H1 (cell line): ENCODE measurements around the gene ING4. TPM values are rescaled to one million over a fixed set of nuclear protein-coding genes. Genes with fewer than 3 reads are reported as not detected.

Source experiments
- CTCF ChIA-PET: fragments of 300-600 bp; sonication (Branson Sonifier 250); formaldehyde crosslinking; loops from one replicate; lab custom pipeline; 2021; ENCODE audit not compliant: partially characterized antibody; lab: Charles Lee
- POLR2A ChIA-PET: fragments of 300-600 bp; sonication (Branson Sonifier 250); formaldehyde crosslinking; loops from one replicate; lab custom pipeline; 2021; ENCODE audit warnings: inconsistent platforms; ENCODE audit not compliant: partially characterized antibody; lab: Charles Lee
- DNase-seq, 2 experiments: peaks; one replicate each; pipeline versions ENCODE4 v3.0.0 to v3.0.0-alpha.2; 2010 to 2022; ENCODE audit warnings: low spot score in 2 of 2, low read depth in 1 of 2, mixed read lengths in 1 of 2
- FAIRE-seq: peaks from 2 replicates; lab custom pipeline; 2011; peaks lifted over from hg19 to GRCh38; lab: Jason Lieb, UNC
- H2AFZ ChIP-seq: 2 replicates; pipeline ENCODE4 v1.8.1; 2012; ENCODE audit warnings: low read length, inconsistent platforms
- H2AK5ac ChIP-seq: 2 replicates; pipeline ENCODE4 v1.6.1; 2013; ENCODE audit warnings: low read depth, low read length
- H2BK120ac ChIP-seq: replicated peaks from 2 replicates; pipeline ENCODE3; 2013; ENCODE audit warnings: low read depth, low read length, inconsistent platforms
- H2BK12ac ChIP-seq: 2 replicates; pipeline ENCODE4 v1.6.1; 2013; ENCODE audit warnings: low read depth, low read length
- H2BK15ac ChIP-seq: 2 replicates; pipeline ENCODE4 v1.6.1; 2013; ENCODE audit warnings: low read length
- H2BK20ac ChIP-seq: 2 replicates; pipeline ENCODE4 v1.6.1; 2013; ENCODE audit warnings: low read length
- H2BK5ac ChIP-seq: 2 replicates; pipeline ENCODE4 v1.6.1; 2013; ENCODE audit warnings: low read depth, low read length
- H3K14ac ChIP-seq: 2 replicates; pipeline ENCODE4 v1.6.1; 2013; ENCODE audit warnings: inconsistent platforms; ENCODE audit not compliant: insufficient read length
- H3K18ac ChIP-seq: 2 replicates; pipeline ENCODE4 v1.6.1; 2013; ENCODE audit warnings: low read length; ENCODE audit errors: extremely low read depth
- H3K23ac ChIP-seq: 2 replicates; pipeline ENCODE4 v1.6.1; 2013; ENCODE audit warnings: inconsistent platforms; ENCODE audit not compliant: insufficient read length
- H3K23me2 ChIP-seq: 2 replicates; pipeline ENCODE4 v1.6.1; 2013; ENCODE audit warnings: low read depth, low read length
- H3K27ac ChIP-seq: 2 replicates; pipeline ENCODE4 v1.6.1; 2011; ENCODE audit warnings: low read depth, low read length, inconsistent platforms
- H3K27me3 ChIP-seq, 4 experiments: replicated peaks in 1 of 4; 1 replicate in 1 of 4; 2 replicates in 3 of 4; pipeline versions ENCODE4 v1.6.1 to v1.8.1; 2011 to 2013; ENCODE audit warnings: low read length in 3 of 4, mild to moderate bottlenecking in 3 of 4, inconsistent platforms in 2 of 4, mixed read lengths in 2 of 4, moderate library complexity in 1 of 4; ENCODE audit not compliant: control insufficient read depth in 3 of 4, insufficient read depth in 3 of 4; ENCODE audit errors: extremely low read depth in 1 of 4
- H3K36me3 ChIP-seq, 4 experiments: 2 replicates each; pipeline versions ENCODE4 v1.6.1 to v1.8.1; 2011 to 2013; ENCODE audit warnings: mild to moderate bottlenecking in 4 of 4, low read length in 3 of 4, moderate library complexity in 2 of 4, control low read depth in 1 of 4, inconsistent platforms in 1 of 4; ENCODE audit not compliant: insufficient read depth in 4 of 4, control insufficient read depth in 2 of 4
- H3K4ac ChIP-seq: replicated peaks from 2 replicates; pipeline ENCODE3; 2013; ENCODE audit warnings: low read length, low read depth, mixed read lengths, inconsistent platforms; ENCODE audit not compliant: insufficient read length
- H3K4me1 ChIP-seq, 4 experiments: replicated peaks in 1 of 4; 1 replicate in 1 of 4; 2 replicates in 3 of 4; pipeline versions ENCODE4 v1.6.1 to v1.8.1; 2011 to 2013; ENCODE audit warnings: low read length in 3 of 4, inconsistent platforms in 2 of 4, mixed read lengths in 1 of 4; ENCODE audit not compliant: insufficient read depth in 4 of 4, control insufficient read depth in 3 of 4
- H3K4me2 ChIP-seq, 2 experiments: 2 replicates each; pipeline versions ENCODE4 v1.6.1 to v1.8.1; 2011 to 2013; ENCODE audit warnings: low read depth in 2 of 2, low read length in 2 of 2, control low read depth in 1 of 2, inconsistent platforms in 1 of 2, mild to moderate bottlenecking in 1 of 2; ENCODE audit not compliant: insufficient read depth in 1 of 2
- H3K4me3 ChIP-seq, 4 experiments: fragments of 200-600, 300-600 bp in 1 of 4; sonication (generic), shearing (Covaris generic), sonication (Bioruptor Twin) in 1 of 4; 2 replicates each; pipeline versions ENCODE4 v1.5.1 to v1.8.1; 2011 to 2016; ENCODE audit warnings: low read length in 4 of 4, low read depth in 3 of 4, control low read depth in 2 of 4, inconsistent platforms in 2 of 4, mild to moderate bottlenecking in 2 of 4, mixed read lengths in 1 of 4, moderate library complexity in 1 of 4; ENCODE audit not compliant: insufficient read depth in 2 of 4; ENCODE audit errors: extremely low read depth in 1 of 4
- H3K56ac ChIP-seq: replicated peaks from 2 replicates; pipeline ENCODE3; 2013; ENCODE audit warnings: low read depth, mild to moderate bottlenecking, mixed read lengths, low read length, inconsistent platforms; ENCODE audit not compliant: insufficient read length
- H3K79me1 ChIP-seq: 2 replicates; pipeline ENCODE4 v1.6.1; 2013; ENCODE audit warnings: low read depth, low read length, control low read depth
- H3K79me2 ChIP-seq, 2 experiments: 2 replicates each; pipeline versions ENCODE4 v1.6.1 to v1.8.1; 2012 to 2013; ENCODE audit warnings: low read length in 2 of 2, mild to moderate bottlenecking in 2 of 2, inconsistent platforms in 1 of 2; ENCODE audit not compliant: insufficient read depth in 2 of 2, control insufficient read depth in 1 of 2
- H3K9ac ChIP-seq, 4 experiments: replicated peaks in 1 of 4; 1 replicate in 1 of 4; 2 replicates in 3 of 4; pipeline versions ENCODE4 v1.6.1 to v1.8.1; 2011 to 2013; ENCODE audit warnings: low read depth in 3 of 4, low read length in 3 of 4, control low read depth in 2 of 4, mild to moderate bottlenecking in 2 of 4, moderate library complexity in 2 of 4, inconsistent platforms in 1 of 4; ENCODE audit errors: extremely low read depth in 1 of 4
- H3K9me3 ChIP-seq, 2 experiments: 2 replicates each; pipeline versions ENCODE4 v1.6.1 to v1.8.1; 2012 to 2013; ENCODE audit warnings: mild to moderate bottlenecking in 2 of 2, moderate library complexity in 2 of 2, control low read depth in 1 of 2, inconsistent platforms in 1 of 2, low read depth in 1 of 2, low read length in 1 of 2, mixed read lengths in 1 of 2; ENCODE audit not compliant: insufficient read depth in 2 of 2
- H4K20me1 ChIP-seq, 2 experiments: replicated peaks in 1 of 2; 2 replicates each; pipeline versions ENCODE3 to v1.8.1; 2011 to 2013; ENCODE audit warnings: inconsistent platforms in 2 of 2, low read length in 2 of 2, mild to moderate bottlenecking in 1 of 2; ENCODE audit not compliant: insufficient read depth in 2 of 2, control insufficient read depth in 1 of 2
- H4K5ac ChIP-seq: 2 replicates; pipeline ENCODE4 v1.6.1; 2013; ENCODE audit warnings: low read length, low read depth, mixed read lengths, inconsistent platforms; ENCODE audit not compliant: insufficient read length
- H4K8ac ChIP-seq: 2 replicates; pipeline ENCODE4 v1.8.0; 2013; ENCODE audit warnings: mild to moderate bottlenecking, moderate library complexity, low read length, inconsistent platforms; ENCODE audit not compliant: insufficient read depth; ENCODE audit errors: extremely low read depth
- H4K91ac ChIP-seq: replicated peaks from 2 replicates; pipeline ENCODE3; 2013; ENCODE audit warnings: low read length, mixed read lengths, inconsistent platforms; ENCODE audit not compliant: insufficient read length
- CBX5 ChIP-seq: fragments of 300-800, 300-1000 bp; sonication (generic); IDR thresholded peaks from 2 replicates; pipeline ENCODE4 v1.7.1; 2016; ENCODE audit warnings: antibody characterized with exemption, low read length, low read depth
- GTF2F1 ChIP-seq: IDR thresholded peaks from 2 replicates; pipeline ENCODE4 v1.6.1; 2012; ENCODE audit warnings: low read depth, low read length, improper control_type of control experiment, borderline replicate concordance
- JUND ChIP-seq: IDR thresholded peaks from 2 replicates; pipeline ENCODE4 v1.6.1; 2011; ENCODE audit warnings: mild to moderate bottlenecking, improper control_type of control experiment, low read length
- KDM4A ChIP-seq: IDR thresholded peaks from one replicate; pipeline ENCODE4 v1.7.1; 2012; ENCODE audit warnings: low read depth, mild to moderate bottlenecking, moderate library complexity, low read length, inconsistent platforms; ENCODE audit not compliant: severe bottlenecking
- MAFK ChIP-seq: IDR thresholded peaks from 2 replicates; pipeline ENCODE4 v1.6.1; 2012; ENCODE audit warnings: low read depth, mild to moderate bottlenecking, improper control_type of control experiment, low read length
- POLR2AphosphoS5 ChIP-seq: IDR thresholded peaks from 2 replicates; pipeline ENCODE4 v1.6.1; 2011; ENCODE audit warnings: low read depth, low read length
- RXRA ChIP-seq: IDR thresholded peaks from 2 replicates; pipeline ENCODE4 v1.6.1; 2011; ENCODE audit warnings: low read depth, mild to moderate bottlenecking, low read length, moderate library complexity; ENCODE audit not compliant: insufficient read depth
- TAF7 ChIP-seq: optimal IDR thresholded peaks from 2 replicates; pipeline ENCODE3; 2011; ENCODE audit warnings: low read depth, mild to moderate bottlenecking, inconsistent platforms, low read length, moderate library complexity, borderline replicate concordance
- USF2 ChIP-seq: IDR thresholded peaks from 2 replicates; pipeline ENCODE4 v1.6.1; 2011; ENCODE audit warnings: low read length, improper control_type of control experiment
- WGBS, 2 experiments: shearing (Covaris generic) in 1 of 2; methylation state at CpG; one replicate each; pipeline versions ENCODE4 v1.1.6 to v1.1.7; 2013 to 2015; ENCODE audit warnings: low lambda C conversion rate in 2 of 2, mixed read lengths in 2 of 2, inconsistent platforms in 1 of 2, low coverage in 1 of 2, missing lambda C conversion rate in 1 of 2; ENCODE audit not compliant: insufficient replicate concordance in 2 of 2, insufficient coverage in 1 of 2, insufficient read length in 1 of 2; ENCODE audit errors: extremely low coverage in 1 of 2, missing lambda C conversion rate in 1 of 2; 5-methylcytosine and 5-hydroxymethylcytosine counted together
- polyA plus RNA-seq, 7 experiments: library from polyadenylated mRNA; depleted of rRNA in 3 of 7; stranded (reverse) in 5 of 7; unstranded in 2 of 7; fragments of >200 nt in 5 of 7; fragments of 200-250 nt in 2 of 7; gene quantifications; 1 replicate in 5 of 7; 2 replicates in 1 of 7; 4 replicates in 1 of 7; pipeline versions ENCODE4 v1.2.1 to v1.2.3, GENCODE V29; 2011 to 2013; ENCODE audit warnings: missing spikeins in 2 of 7, mixed read lengths in 2 of 7
- total RNA-seq: library from RNA; stranded (reverse); fragmentation: NEBNext Ultra II Directional; extraction: Animal tissue kit (Norgen Biotek cat#: 25700); gene quantifications from 2 replicates; pipeline ENCODE4 v1.2.1, GENCODE V29; 2021

Gene ING4
- total and polyA plus RNA-seq, 2 of the 8 experiments (the other 6 are each of a cell fraction or from before 2014, with no cell fraction given), result 22.9 to 28.6 TPM

- H3K4me1 ChIP-seq, result no peaks in the 10 kb centered on the region
- no peak overlapping the region for H2BK20ac ChIP-seq
- no peaks in the 10 kb centered on the region for H3K9me3 ChIP-seq
- H3K23ac ChIP-seq, result no peak overlapping the region
- TF ChIP-seq JUND (no peak), USF2 (no peak), GTF2F1 (no peak), POLR2AphosphoS5 (no peak), MAFK (no peak), CBX5 (no peak), RXRA (no peak), TAF7 (no peak), KDM4A (no peak)
- H3K9ac ChIP-seq, result no peak overlapping the region
- H3K36me3 ChIP-seq, result peaks cover 30 to 79% (median 65%) of the 10 kb centered on the region in 4 experiments
- H4K5ac ChIP-seq, result no peak overlapping the region
- no peak overlapping the region for H3K4me3 ChIP-seq
- no peak overlapping the region for H4K91ac ChIP-seq
- H3K23me2 ChIP-seq, result no peaks in the 10 kb centered on the region
- no peak overlapping the region for H2BK15ac ChIP-seq
- H3K4ac ChIP-seq, result no peak overlapping the region
- no peak overlapping the region for H2BK120ac ChIP-seq
- no peaks in the 10 kb centered on the region for H3K27me3 ChIP-seq
- 91% methylated on average over 9 of the region's 18 CpGs; no CpG with 5 or more reads in 1 of the 2 experiments for WGBS, 2 experiments
- no peak overlapping the region for H3K27ac ChIP-seq
- no peak overlapping the region for H3K14ac ChIP-seq
- no peak overlapping the region for H3K56ac ChIP-seq
- no peak overlapping the region for H2BK12ac ChIP-seq
- FAIRE-seq (no peak), DNase-seq (no peak)
- ChIA-PET CTCF (interaction anchor here (1.1 to 11.6 kb wide), 2 partner anchors 8 to 161 kb away, joined by 3 to 125 read pairs; no protein-coding TSS in a partner anchor), POLR2A (interaction anchor here (0.6 to 3.0 kb wide), 4 partner anchors 8 to 138 kb away, joined by 3 to 9 read pairs (median 4); partner anchors contain the start of genes GAPDH and ZNF384)
- H2BK5ac ChIP-seq, result no peak overlapping the region
- no peak overlapping the region for H4K8ac ChIP-seq
- no peak overlapping the region for H3K4me2 ChIP-seq
- no peak overlapping the region for H2AFZ ChIP-seq
- H3K18ac ChIP-seq, result no peak overlapping the region
- H3K79me1 ChIP-seq, result no peaks in the 10 kb centered on the region
- 0 out of 4 replicates have a peak, but pooled peaks cover 0 to 3% of the 10 kb centered on the region in 2 experiments for H3K79me2 ChIP-seq
- H4K20me1 ChIP-seq, result peaks cover 0 to 3% of the 10 kb centered on the region in 2 experiments
- no peak overlapping the region for H2AK5ac ChIP-seq
Observed at GRCh38 chr12:6672143-6672542, 9.2 kb upstream of the ING4 start.
